Memory B cell (primary cell): ENCODE results near the gene NEO1.
A peak's percentile ranks its signal among the peaks of the same experiment; 100 is the strongest.

ENCODE experiments used
- ATAC-seq: fragments of 150-1000 bp; cut with Tn5 transposase; 2 replicates; pipeline ENCODE4 v1.10.0; 2021; ENCODE audit warnings: low read depth, mild to moderate bottlenecking, moderate library complexity
- DNase-seq, 2 donors: peaks; one replicate each; pipeline ENCODE4 v3.0.0; 2022; ENCODE audit warnings: low spot score in 2 of 2
- H3K27ac Mint-ChIP-seq: one replicate; pipeline ENCODE4 v1.8.0; 2022; ENCODE audit warnings: mild to moderate bottlenecking, moderate library complexity, mixed read lengths
- H3K27me3 Mint-ChIP-seq: one replicate; pipeline ENCODE4 v1.8.0; 2022; ENCODE audit warnings: mixed read lengths
- H3K36me3 Mint-ChIP-seq: one replicate; pipeline ENCODE4 v1.8.0; 2022; ENCODE audit warnings: mild to moderate bottlenecking, mixed read lengths
- H3K4me1 Mint-ChIP-seq: one replicate; pipeline ENCODE4 v1.8.0; 2022; ENCODE audit warnings: mixed read lengths
- H3K4me3 Mint-ChIP-seq: one replicate; pipeline ENCODE4 v1.8.0; 2022; ENCODE audit warnings: mild to moderate bottlenecking, moderate library complexity, mixed read lengths
- H3K9me3 Mint-ChIP-seq: one replicate; pipeline ENCODE4 v1.8.0; 2022; ENCODE audit warnings: mixed read lengths

Gene NEO1

DNA sequence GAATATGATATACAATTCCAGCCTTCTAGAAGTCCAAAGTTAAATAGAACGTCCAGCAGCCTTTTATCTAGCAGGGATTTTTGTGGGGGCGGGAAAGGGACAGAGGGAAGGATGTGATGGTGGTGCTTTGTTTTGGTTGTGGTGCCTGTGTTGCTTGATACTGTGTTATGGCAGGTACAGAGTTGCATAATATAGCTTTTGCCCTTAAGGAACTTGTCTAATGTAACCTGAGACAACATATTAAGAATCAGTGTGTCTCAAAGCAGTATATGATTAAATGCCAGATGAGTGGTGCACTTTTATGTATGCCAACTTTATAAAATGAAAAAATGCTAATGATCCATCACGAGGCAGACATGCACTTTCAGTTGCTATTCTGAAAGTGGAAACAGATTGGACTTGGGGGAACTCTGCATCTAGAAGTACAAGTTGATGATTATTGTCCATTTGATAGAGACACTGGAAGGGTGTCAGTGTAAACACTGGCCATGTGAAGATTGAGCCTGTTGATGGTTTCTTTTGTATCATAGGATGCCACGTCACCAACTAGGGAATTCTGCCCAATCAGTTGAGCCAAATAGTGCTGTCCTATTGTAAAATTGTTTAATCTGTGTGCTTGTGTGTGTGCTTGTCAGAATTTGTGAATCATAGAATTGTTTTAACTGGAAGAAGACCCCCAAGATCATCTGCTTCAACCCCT lies 23.0 kb downstream of the NEO1 start:
- DNase-seq (no peak), ATAC-seq (no peak)
- no peak overlapping the region for H3K27ac Mint-ChIP-seq
- no peak overlapping the region for H3K4me3 Mint-ChIP-seq
- no peaks in the 10 kb centered on the region for H3K27me3 Mint-ChIP-seq
- H3K9me3 Mint-ChIP-seq, result no peaks in the 10 kb centered on the region
- no peaks in the 10 kb centered on the region for H3K4me1 Mint-ChIP-seq
- no peaks in the 10 kb centered on the region for H3K36me3 Mint-ChIP-seq

DNA sequence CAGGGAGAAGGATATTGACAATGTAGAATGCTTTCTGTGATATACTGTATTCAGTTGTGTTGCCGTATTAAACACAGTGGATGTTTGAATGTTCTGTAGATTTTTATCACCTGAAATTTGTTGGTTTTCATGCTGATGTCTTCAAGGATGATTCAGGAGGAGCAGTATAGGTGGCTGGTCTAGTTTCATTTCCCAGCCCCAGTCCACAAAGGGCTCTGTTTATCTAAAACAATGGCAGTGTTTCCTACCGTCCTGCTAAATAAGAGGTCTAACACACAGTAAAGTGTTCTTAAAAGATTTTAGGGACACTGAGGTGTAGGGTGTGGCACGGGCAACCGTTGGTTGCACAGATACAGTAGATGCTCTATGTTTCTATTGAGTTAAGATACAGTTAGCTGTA lies 26.0 kb downstream of the NEO1 start:
- ATAC-seq (no peak), DNase-seq (no peak)
- Mint-ChIP-seq H3K27ac (no peak overlapping the region), H3K4me3 (no peak overlapping the region), H3K9me3 (no peaks in the 10 kb centered on the region), H3K4me1 (no peaks in the 10 kb centered on the region), H3K36me3 (no peaks in the 10 kb centered on the region), H3K27me3 (no peaks in the 10 kb centered on the region)

GRCh38 chr15:73078722-73079121 lies 26.5 kb downstream of the NEO1 start:
- H3K27me3 Mint-ChIP-seq, result no peaks in the 10 kb centered on the region
- ATAC-seq, result no peak
- no peak overlapping the region for H3K27ac Mint-ChIP-seq
- H3K4me1 Mint-ChIP-seq, result no peaks in the 10 kb centered on the region
- no peak overlapping the region for H3K4me3 Mint-ChIP-seq
- H3K9me3 Mint-ChIP-seq, result no peaks in the 10 kb centered on the region
- no peaks in the 10 kb centered on the region for H3K36me3 Mint-ChIP-seq
- no peak for DNase-seq

DNA sequence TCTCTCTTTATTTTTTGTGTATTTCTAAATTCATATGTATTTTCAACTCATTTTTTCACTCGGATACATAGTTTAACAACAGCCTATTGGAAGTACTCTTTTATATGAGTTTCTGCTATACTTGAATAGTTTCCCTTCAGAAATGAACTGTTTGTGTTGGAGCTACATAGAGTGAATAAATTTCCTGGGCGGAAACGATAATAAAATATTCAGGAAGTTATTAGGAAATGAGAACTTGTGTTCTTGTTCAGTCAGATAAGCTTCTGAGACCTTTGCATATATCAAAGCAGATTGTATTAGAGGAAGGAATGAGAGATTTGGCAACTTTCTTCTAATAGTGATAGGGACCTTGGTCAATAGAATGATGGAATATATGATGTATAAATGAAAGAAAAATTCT lies 27.3 kb downstream of the NEO1 start:
- no peaks in the 10 kb centered on the region for H3K4me1 Mint-ChIP-seq
- DNase-seq, result no peak
- H3K27me3 Mint-ChIP-seq, result no peaks in the 10 kb centered on the region
- ATAC-seq, result no peak
- H3K27ac Mint-ChIP-seq, result no peak overlapping the region
- no peak overlapping the region for H3K4me3 Mint-ChIP-seq
- H3K36me3 Mint-ChIP-seq, result peaks cover 1% of the 10 kb centered on the region
- H3K9me3 Mint-ChIP-seq, result peaks cover under 1% of the 10 kb centered on the region

GRCh38 chr15:73081321-73081958 lies 29.2 kb downstream of the NEO1 start:
- H3K4me1 Mint-ChIP-seq, result no peaks in the 10 kb centered on the region
- H3K27me3 Mint-ChIP-seq, result no peaks in the 10 kb centered on the region
- H3K4me3 Mint-ChIP-seq, result no peak overlapping the region
- peak in 1 of 2 donors; percentile 21 for DNase-seq
- no peak overlapping the region for H3K27ac Mint-ChIP-seq
- ATAC-seq, result peak; percentile 48
- peaks cover 2% of the 10 kb centered on the region for H3K9me3 Mint-ChIP-seq
- H3K36me3 Mint-ChIP-seq, result peaks cover 2% of the 10 kb centered on the region

- H3K9me3 Mint-ChIP-seq, result peaks cover 2% of the 10 kb centered on the region
- H3K27ac Mint-ChIP-seq, result no peak overlapping the region
- H3K36me3 Mint-ChIP-seq, result peaks cover 2% of the 10 kb centered on the region
- no peaks in the 10 kb centered on the region for H3K27me3 Mint-ChIP-seq
- ATAC-seq (no peak), DNase-seq (no peak)
- H3K4me1 Mint-ChIP-seq, result no peaks in the 10 kb centered on the region
- H3K4me3 Mint-ChIP-seq, result no peak overlapping the region
Observed at GRCh38 chr15:73082812-73083211, 30.5 kb downstream of the NEO1 start.

DNA sequence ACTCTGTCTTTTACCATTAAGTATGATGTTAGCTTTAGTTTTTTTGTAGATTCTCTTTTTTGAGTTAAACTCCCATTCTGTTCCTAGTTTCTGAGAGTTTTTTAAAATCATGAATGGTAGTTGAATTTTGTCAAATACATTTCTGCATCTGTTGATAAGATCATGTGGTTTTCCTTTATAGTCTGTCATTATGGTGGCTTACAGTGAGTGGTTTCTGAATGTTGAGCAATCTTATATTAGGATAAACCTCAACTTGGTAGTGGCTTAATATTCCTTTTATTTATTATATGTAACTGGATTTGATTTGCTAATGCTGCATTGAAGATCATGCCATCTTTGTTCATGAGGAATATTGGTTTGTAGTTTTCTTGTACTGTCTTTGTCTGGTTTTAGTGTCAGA lies 34.8 kb downstream of the NEO1 start:
- H3K4me1 Mint-ChIP-seq, result no peaks in the 10 kb centered on the region
- H3K27me3 Mint-ChIP-seq, result no peaks in the 10 kb centered on the region
- peaks cover 2% of the 10 kb centered on the region for H3K9me3 Mint-ChIP-seq
- no peak overlapping the region for H3K27ac Mint-ChIP-seq
- DNase-seq, result no peak
- H3K4me3 Mint-ChIP-seq, result no peak overlapping the region
- no peak for ATAC-seq
- H3K36me3 Mint-ChIP-seq, result peaks cover 2% of the 10 kb centered on the region

- ATAC-seq, result no peak
- Mint-ChIP-seq H3K36me3 (no peaks in the 10 kb centered on the region), H3K4me1 (no peaks in the 10 kb centered on the region), H3K27me3 (no peaks in the 10 kb centered on the region), H3K27ac (no peak overlapping the region), H3K4me3 (no peak overlapping the region), H3K9me3 (no peaks in the 10 kb centered on the region)
- no peak for DNase-seq
Observed at GRCh38 chr15:73105064-73105463, 52.8 kb downstream of the NEO1 start.

- DNase-seq (no peak), ATAC-seq (no peak)
- no peaks in the 10 kb centered on the region for H3K4me1 Mint-ChIP-seq
- H3K27me3 Mint-ChIP-seq, result no peaks in the 10 kb centered on the region
- H3K36me3 Mint-ChIP-seq, result no peaks in the 10 kb centered on the region
- no peaks in the 10 kb centered on the region for H3K9me3 Mint-ChIP-seq
- H3K4me3 Mint-ChIP-seq, result no peak overlapping the region
- no peak overlapping the region for H3K27ac Mint-ChIP-seq
Observed at GRCh38 chr15:73108676-73109075, 56.4 kb downstream of the NEO1 start.

- Mint-ChIP-seq H3K4me3 (no peak overlapping the region), H3K9me3 (no peaks in the 10 kb centered on the region), H3K36me3 (no peaks in the 10 kb centered on the region), H3K4me1 (peaks cover 3% of the 10 kb centered on the region), H3K27me3 (peaks cover 3% of the 10 kb centered on the region), H3K27ac (no peak overlapping the region)
- DNase-seq, result no peak
- ATAC-seq, result no peak
Observed at GRCh38 chr15:73109765-73110164, 57.5 kb downstream of the NEO1 start.

DNA sequence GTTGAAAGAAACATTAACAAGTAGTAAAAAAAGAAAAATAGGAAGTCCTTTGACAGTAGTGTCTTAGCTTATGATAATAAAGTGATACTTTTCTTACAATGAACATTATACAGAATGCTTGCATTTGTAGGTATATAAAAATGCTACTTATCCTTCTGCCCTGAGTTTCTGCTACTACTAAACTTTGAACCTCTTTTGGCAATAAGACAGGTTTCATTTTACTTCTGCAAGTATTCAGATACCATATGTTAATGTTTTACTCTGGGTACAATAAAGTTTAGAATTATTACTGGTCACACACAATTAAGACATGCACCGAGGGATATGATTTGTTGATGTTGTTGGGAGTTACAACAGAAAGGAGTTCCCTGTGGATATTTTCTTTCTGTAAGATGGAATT lies 57.9 kb downstream of the NEO1 start:
- Mint-ChIP-seq H3K4me3 (no peak overlapping the region), H3K27me3 (peaks cover 3% of the 10 kb centered on the region), H3K27ac (no peak overlapping the region), H3K36me3 (no peaks in the 10 kb centered on the region), H3K9me3 (no peaks in the 10 kb centered on the region), H3K4me1 (peaks cover 3% of the 10 kb centered on the region)
- DNase-seq (no peak), ATAC-seq (no peak)

- Mint-ChIP-seq H3K9me3 (no peaks in the 10 kb centered on the region), H3K27ac (no peak overlapping the region), H3K36me3 (peaks cover 12% of the 10 kb centered on the region), H3K4me1 (peaks cover 3% of the 10 kb centered on the region), H3K27me3 (peaks cover 3% of the 10 kb centered on the region), H3K4me3 (no peak overlapping the region)
- no peak for ATAC-seq
- DNase-seq, result no peak
Observed at GRCh38 chr15:73114064-73114463, 61.8 kb downstream of the NEO1 start.

DNA sequence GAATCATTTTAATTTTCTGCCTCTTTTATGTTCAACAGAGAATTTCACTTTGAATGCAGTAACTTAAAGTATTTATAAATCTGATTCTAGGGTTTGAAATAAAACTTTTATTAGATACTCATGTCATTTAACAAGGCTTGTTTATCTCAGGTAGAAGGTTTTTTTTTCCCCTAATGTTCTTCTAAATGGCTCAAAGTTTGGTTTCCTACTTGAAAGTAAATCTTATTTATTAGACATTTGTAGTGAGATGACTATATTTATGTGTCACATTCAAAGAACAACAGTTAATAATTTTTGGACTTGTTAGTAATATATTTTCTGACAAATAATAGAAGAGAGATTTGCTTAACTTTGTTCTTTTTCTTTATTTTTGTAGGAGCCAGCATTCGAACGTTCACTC lies 63.9 kb downstream of the NEO1 start:
- Mint-ChIP-seq H3K4me1 (peaks cover 3% of the 10 kb centered on the region), H3K27me3 (peaks cover 3% of the 10 kb centered on the region), H3K36me3 (peaks cover 12% of the 10 kb centered on the region), H3K4me3 (no peak overlapping the region), H3K9me3 (no peaks in the 10 kb centered on the region), H3K27ac (no peak overlapping the region)
- no peak for DNase-seq
- ATAC-seq, result no peak

DNA sequence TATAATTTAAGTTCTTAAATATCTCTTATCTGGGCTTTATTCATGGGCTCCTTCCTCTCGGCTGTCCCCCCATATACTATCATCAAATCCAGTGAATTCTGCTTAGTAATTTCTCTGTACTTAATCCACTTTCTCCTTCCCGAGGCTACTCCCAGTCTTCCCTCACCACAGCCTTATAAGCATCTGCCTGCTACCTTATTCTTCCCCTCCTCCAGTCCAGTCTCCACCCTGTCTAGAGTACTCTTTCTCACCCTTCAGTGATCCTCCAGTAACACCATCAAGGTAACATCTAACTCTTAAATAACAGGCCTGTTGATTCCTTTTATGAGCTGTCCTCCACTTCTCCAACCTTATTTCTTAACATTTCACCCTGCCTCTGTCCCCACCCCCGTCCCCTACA lies 65.8 kb downstream of the NEO1 start:
- DNase-seq (no peak), ATAC-seq (no peak)
- H3K27ac Mint-ChIP-seq, result no peak overlapping the region
- H3K27me3 Mint-ChIP-seq, result peaks cover 3% of the 10 kb centered on the region
- peaks cover 3% of the 10 kb centered on the region for H3K4me1 Mint-ChIP-seq
- no peaks in the 10 kb centered on the region for H3K9me3 Mint-ChIP-seq
- H3K36me3 Mint-ChIP-seq, result peaks cover 12% of the 10 kb centered on the region
- no peak overlapping the region for H3K4me3 Mint-ChIP-seq

GRCh38 chr15:73119478-73119877 lies 67.2 kb downstream of the NEO1 start:
- Mint-ChIP-seq H3K27ac (no peak overlapping the region), H3K27me3 (peaks cover 1% of the 10 kb centered on the region), H3K36me3 (peaks cover 19% of the 10 kb centered on the region), H3K4me3 (no peak overlapping the region), H3K9me3 (no peaks in the 10 kb centered on the region), H3K4me1 (no peaks in the 10 kb centered on the region)
- ATAC-seq (no peak), DNase-seq (no peak)
